Retinal pigment epithelial cell (primary cell): ENCODE results near the gene GRM4.

Source experiments
- DNase-seq: peaks from one replicate; pipeline ENCODE4 v3.0.0-alpha.2; 2010; ENCODE audit warnings: low read depth
- H3K4me3 ChIP-seq: 2 replicates; pipeline ENCODE4 v1.5.1; 2011; ENCODE audit warnings: mild to moderate bottlenecking, low read length, control low read depth, moderate library complexity
- CTCF ChIP-seq: conservative IDR thresholded peaks from 2 replicates; pipeline ENCODE4 v1.5.1; 2011; ENCODE audit warnings: low read depth, low read length, control low read depth, inconsistent platforms

Gene GRM4

GRCh38 chr6:33993091-33993490, 152.8 kb downstream of the GRM4 start:
- no peak overlapping the region for H3K4me3 ChIP-seq
- no peak for TF ChIP-seq CTCF
- DNase-seq = no peak

- no peak overlapping the region for H3K4me3 ChIP-seq
- DNase-seq = no peak
- no peak for TF ChIP-seq CTCF
Measured at GRCh38 chr6:33992191-33992590, 153.7 kb downstream of the GRM4 start.

GRCh38 chr6:33991610-33992009, 154.3 kb downstream of the GRM4 start:
- H3K4me3 ChIP-seq = no peak overlapping the region
- DNase-seq = no peak
- TF ChIP-seq CTCF = no peak

GRCh38 chr6:33990061-33990541, 155.8 kb downstream of the GRM4 start:
- TF ChIP-seq CTCF = no peak
- H3K4me3 ChIP-seq = no peak overlapping the region
- no peak for DNase-seq

GRCh38 chr6:33989016-33989854, 156.7 kb downstream of the GRM4 start:
- no peak for DNase-seq
- TF ChIP-seq CTCF = no peak
- H3K4me3 ChIP-seq = no peak overlapping the region

- no peak overlapping the region for H3K4me3 ChIP-seq
- no peak for TF ChIP-seq CTCF
- DNase-seq = no peak
Measured at GRCh38 chr6:33988121-33989015, 157.5 kb downstream of the GRM4 start.
